Progenitor cell of endocrine pancreas (in vitro differentiated cells): Measurements from ENCODE around the gene THBS3. TPM values are rescaled to one million over a fixed set of nuclear protein-coding genes. Genes with fewer than 3 reads are reported as not detected.

Experiments
- DNase-seq: peaks from one replicate; pipeline ENCODE4 v3.0.0; 2021; ENCODE audit warnings: low spot score; ENCODE audit not compliant: unreplicated experiment
- H3K27ac Mint-ChIP-seq: 2 replicates; pipeline ENCODE4 v1.8.0; 2021; ENCODE audit warnings: mild to moderate bottlenecking, moderate library complexity, mixed read lengths
- H3K27me3 Mint-ChIP-seq: 2 replicates; pipeline ENCODE4 v1.8.0; 2021; ENCODE audit warnings: mixed read lengths
- H3K36me3 Mint-ChIP-seq: 2 replicates; pipeline ENCODE4 v1.8.0; 2022; ENCODE audit warnings: mixed read lengths; ENCODE audit not compliant: insufficient read depth
- H3K4me1 Mint-ChIP-seq: 2 replicates; pipeline ENCODE4 v1.8.0; 2021; ENCODE audit warnings: low read depth, mixed read lengths
- H3K4me3 Mint-ChIP-seq: 2 replicates; pipeline ENCODE4 v1.8.0; 2021; ENCODE audit warnings: low read depth, mild to moderate bottlenecking, moderate library complexity, mixed read lengths
- H3K9me3 Mint-ChIP-seq: 2 replicates; pipeline ENCODE4 v1.8.0; 2021; ENCODE audit warnings: low read depth, mixed read lengths
- CTCF ChIP-seq: fragments of 200-600 bp; sonication (generic); IDR thresholded peaks from one replicate; pipeline ENCODE4 v1.5.0; 2021; ENCODE audit warnings: antibody characterized with exemption, mild to moderate bottlenecking; ENCODE audit not compliant: unreplicated experiment
- total RNA-seq: library from RNA; stranded (reverse); gene quantifications from 2 replicates; pipeline ENCODE4 v1.2.1, GENCODE V29; 2021

The THBS3 gene
- total RNA-seq, 1 donor from 2014 or later: 46.0 TPM

GRCh38 chr1:155179112-155180031 is 28.3 kb downstream of the THBS3 start:
- peaks cover 14% of the 10 kb centered on the region for H3K36me3 Mint-ChIP-seq

GRCh38 chr1:155178441-155179111 is 29.1 kb downstream of the THBS3 start:
- H3K27me3 Mint-ChIP-seq: no peaks in the 10 kb centered on the region
- peaks cover 14% of the 10 kb centered on the region for H3K36me3 Mint-ChIP-seq
- H3K4me3 Mint-ChIP-seq: no peak overlapping the region
- no peak for DNase-seq
- TF ChIP-seq CTCF: no peak
- no peaks in the 10 kb centered on the region for H3K9me3 Mint-ChIP-seq
- H3K4me1 Mint-ChIP-seq: peaks cover 17% of the 10 kb centered on the region
- no peak overlapping the region for H3K27ac Mint-ChIP-seq

More at GRCh38 chr1:155179112-155180031, 28.3 kb downstream of the THBS3 start:
- H3K4me3 Mint-ChIP-seq: no peak overlapping the region
- no peaks in the 10 kb centered on the region for H3K9me3 Mint-ChIP-seq
- TF ChIP-seq CTCF: no peak
- peaks cover 14% of the 10 kb centered on the region for H3K4me1 Mint-ChIP-seq
- H3K27me3 Mint-ChIP-seq: no peaks in the 10 kb centered on the region
- DNase-seq: no peak
- no peak overlapping the region for H3K27ac Mint-ChIP-seq

GRCh38 chr1:155177918-155178281 is 29.8 kb downstream of the THBS3 start:
- H3K9me3 Mint-ChIP-seq: no peaks in the 10 kb centered on the region
- H3K4me3 Mint-ChIP-seq: no peak overlapping the region
- H3K4me1 Mint-ChIP-seq: peaks cover 23% of the 10 kb centered on the region
- no peak for TF ChIP-seq CTCF
- no peak overlapping the region for H3K27ac Mint-ChIP-seq
- DNase-seq: no peak
- H3K27me3 Mint-ChIP-seq: no peaks in the 10 kb centered on the region
- H3K36me3 Mint-ChIP-seq: peaks cover 9% of the 10 kb centered on the region

DNA sequence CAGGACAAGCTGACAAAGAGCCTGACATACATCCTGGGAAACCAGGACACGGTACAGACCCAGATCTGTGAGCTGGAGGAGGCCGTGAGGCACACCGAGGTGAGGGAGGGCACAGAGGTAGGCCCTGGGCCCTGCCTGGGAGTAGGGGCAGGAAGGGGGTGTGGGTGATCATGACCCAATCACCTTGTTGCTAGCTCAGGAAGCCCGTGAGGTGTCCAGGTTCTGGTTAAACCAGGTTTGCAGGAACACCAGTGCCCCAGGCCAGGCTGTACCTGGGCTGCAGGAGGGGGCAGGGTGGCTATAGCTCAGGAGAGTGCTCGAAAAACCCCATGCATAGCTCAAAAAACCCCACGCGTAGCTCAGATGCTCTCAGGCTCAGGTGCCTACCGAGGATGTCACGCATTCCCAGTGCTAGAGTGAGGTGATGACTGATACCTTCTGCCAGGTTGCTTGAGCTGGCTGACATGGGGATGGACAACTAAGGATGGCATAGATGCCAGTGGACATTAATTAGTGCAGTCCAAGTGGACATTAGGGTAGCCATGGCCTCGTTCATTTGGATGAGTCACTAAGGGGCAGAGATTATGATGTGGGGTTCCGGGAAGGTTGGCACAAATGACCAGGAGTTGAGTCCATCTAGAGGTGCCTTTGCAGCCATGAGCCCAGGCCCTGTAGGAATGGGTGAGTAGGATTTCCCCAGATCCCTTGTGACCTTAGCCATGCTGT is 30.3 kb downstream of the THBS3 start:
- H3K4me3 Mint-ChIP-seq: no peak overlapping the region
- no peak overlapping the region for H3K27ac Mint-ChIP-seq
- no peak for TF ChIP-seq CTCF
- no peaks in the 10 kb centered on the region for H3K9me3 Mint-ChIP-seq
- peaks cover 9% of the 10 kb centered on the region for H3K36me3 Mint-ChIP-seq
- peaks cover 26% of the 10 kb centered on the region for H3K4me1 Mint-ChIP-seq
- no peaks in the 10 kb centered on the region for H3K27me3 Mint-ChIP-seq
- no peak for DNase-seq

- H3K27ac Mint-ChIP-seq: peak overlapping the region; percentile 50
- TF ChIP-seq CTCF: peak; percentile 92
- peaks cover 6% of the 10 kb centered on the region for H3K36me3 Mint-ChIP-seq
- no peaks in the 10 kb centered on the region for H3K27me3 Mint-ChIP-seq
- peak overlapping the region; percentile 0 for H3K4me3 Mint-ChIP-seq
- no peaks in the 10 kb centered on the region for H3K9me3 Mint-ChIP-seq
- H3K4me1 Mint-ChIP-seq: peaks cover 29% of the 10 kb centered on the region
- peak; percentile 73 for DNase-seq
Observed at GRCh38 chr1:155176544-155177071, 31.1 kb downstream of the THBS3 start.
